GM19438 (cell line): Measurements from ENCODE around the gene ELL2.

Experiments
- ATAC-seq: cut with Tn5 transposase; IDR thresholded peaks from one replicate; pipeline ENCODE4 v1.9.1; 2021; ENCODE audit warnings: low read depth; ENCODE audit not compliant: unreplicated experiment

The ELL2 gene

DNA sequence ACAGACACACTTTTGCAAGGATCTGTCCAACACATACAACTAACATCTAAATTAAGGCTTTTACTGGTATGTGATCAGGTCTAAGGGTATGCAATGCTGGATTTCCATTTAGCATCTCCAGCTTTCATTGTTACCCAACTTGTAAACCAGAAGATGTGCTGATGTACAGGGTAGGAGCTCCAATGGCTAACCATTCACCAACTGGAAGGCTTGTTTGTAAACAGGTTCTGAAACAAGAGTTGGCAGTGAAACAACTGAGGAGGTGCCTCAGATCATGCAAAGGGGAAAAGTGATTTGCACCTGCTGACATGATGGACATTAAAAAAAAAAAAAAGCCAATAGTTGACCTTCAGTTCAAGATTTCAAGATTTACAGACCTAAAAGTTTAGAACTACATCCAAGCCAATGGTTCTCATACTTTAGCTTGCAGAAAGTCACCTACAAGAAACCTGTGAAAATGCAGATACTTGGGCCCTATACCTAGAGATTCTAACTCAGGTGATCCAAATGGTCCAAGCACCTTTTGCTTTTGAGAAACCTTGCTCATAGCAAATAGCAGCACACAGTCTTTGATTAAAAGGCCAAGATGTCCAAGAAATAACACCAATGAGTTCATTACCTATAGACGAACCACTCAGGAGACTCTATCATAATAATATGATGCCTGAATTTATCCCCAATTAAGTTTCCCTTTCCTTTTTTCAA lies 75.2 kb downstream of the ELL2 start:
- ATAC-seq = no peak

DNA sequence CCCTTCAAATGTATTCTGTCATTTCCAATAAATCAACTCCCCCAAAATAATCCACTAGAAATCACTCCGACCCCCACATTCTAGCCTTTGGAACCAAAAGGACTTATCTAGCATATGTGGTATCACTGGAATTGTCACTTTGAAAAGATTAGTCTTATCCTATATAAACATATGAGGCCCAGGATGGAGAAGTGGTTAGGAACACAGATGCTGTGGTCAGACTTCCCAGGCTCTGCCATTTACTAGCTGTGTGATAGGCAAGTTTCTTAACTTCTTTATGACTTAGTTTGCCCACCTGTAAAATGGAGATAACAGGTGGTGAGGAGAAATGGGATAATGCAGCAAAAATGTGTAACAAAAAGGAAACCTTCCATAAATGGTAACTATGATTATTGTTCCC lies 77.1 kb downstream of the ELL2 start:
- no peak for ATAC-seq

DNA sequence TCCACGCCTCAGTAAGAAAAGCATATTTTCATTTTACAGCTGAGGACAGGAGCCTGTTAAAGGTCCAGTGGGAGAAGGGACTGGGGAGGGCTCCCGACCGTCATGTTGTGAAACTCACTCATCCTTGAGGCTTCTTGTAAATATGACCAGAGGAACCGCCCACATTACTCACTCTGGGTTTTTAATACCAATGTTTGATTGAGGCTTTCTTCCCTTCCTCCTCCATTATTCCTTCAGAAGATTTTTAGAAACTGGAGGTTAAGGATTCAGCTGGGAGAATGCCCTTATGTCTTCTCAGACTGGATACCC lies 77.7 kb downstream of the ELL2 start:
- peak; percentile 60 for ATAC-seq

DNA sequence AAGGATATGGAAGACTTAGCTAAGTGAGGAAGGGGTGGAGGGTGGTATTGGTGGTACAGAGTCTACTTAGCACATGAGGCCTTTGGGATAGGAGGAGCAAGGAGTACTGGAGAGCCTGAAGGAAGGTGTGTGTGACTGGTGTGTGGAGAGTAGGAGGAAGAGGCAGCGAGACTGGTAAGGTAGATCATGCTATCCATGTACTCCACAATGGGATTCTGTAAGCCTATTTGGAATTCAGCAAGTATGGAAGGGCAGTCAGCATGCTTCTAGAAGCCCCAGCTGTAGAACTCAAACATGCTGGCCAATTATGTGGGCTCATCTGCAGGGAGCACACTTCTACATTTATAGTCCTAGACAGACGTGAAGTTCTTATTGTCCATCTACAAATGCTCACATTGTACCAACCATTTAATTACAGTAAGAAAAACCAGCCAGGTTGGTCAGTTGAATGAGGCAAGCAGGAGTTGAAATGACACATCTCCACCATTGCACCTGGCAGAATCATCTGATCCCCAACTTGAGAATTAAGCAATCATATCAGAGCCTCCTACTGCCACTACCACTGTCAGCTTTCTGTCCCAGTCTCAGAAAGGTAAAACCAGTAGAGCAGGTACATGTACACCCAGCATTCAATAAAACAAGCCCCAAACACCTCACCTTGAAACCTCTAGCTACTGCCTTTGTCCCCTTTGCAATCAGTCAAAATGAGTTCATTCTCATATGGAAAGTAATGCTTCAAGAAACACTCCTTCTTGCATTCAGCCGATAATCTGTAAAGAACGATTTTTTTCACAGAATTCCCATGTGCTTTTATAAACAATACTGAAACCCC lies 78.2 kb downstream of the ELL2 start:
- peak; percentile 40 for ATAC-seq

DNA sequence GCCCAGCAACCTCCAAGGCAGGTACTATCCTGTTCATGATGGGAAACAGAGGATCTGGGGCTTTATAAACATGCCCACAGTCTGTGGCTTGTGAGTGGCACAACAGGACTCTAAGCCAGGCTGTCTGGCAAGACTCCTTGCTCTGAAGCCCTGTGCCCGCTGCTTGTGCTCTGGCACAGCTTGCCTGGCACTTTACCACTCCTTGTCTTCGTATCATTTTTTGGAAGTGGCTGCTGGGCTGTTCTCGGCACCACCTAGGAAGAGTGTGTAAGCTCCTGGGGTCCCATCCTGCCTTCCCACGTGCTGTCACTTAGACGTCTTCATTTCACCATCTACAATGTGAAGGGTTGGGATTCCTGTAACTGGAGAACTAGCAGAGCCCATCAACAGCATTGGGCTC lies 79.8 kb downstream of the ELL2 start:
- ATAC-seq = no peak

DNA sequence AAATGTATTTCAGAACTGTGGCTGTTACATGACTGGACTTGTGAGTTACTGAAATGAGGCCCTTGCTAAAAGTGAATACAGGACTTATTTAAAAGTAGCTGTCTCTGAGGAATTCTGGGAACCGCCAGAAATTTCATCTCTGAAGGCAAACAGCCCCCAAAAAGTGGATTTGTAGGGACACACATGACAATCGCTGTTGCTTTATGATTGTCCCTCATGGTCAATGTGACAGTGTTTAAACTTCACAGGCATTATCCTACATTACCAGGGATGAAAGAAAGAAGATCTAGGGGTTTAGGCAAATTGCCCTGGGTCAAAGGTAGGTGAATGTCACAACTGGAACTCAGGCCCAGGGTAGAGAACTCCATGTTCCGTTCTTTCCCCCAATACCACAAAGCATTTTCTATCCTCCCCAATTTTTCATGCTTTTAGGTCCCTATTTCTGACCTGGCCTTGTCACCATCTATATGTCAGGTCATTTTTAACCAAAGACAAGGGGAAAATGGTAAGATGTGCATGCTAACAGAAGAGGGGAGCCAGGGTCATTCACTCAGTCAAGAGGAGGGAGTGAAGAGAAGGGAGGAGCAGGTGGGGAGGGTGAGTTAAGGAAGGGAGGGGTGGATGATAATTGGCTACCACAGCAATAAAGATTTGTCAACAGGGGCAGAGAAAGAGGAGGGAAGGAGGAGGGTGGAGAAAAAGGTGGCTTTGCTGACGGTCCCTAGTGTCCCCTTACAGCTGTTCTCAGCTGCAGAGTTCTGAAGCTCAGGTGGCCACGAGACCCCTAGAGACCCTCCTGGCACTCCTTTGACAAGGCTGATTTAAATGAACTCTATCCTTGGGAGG lies 81.3 kb downstream of the ELL2 start:
- ATAC-seq = no peak

DNA sequence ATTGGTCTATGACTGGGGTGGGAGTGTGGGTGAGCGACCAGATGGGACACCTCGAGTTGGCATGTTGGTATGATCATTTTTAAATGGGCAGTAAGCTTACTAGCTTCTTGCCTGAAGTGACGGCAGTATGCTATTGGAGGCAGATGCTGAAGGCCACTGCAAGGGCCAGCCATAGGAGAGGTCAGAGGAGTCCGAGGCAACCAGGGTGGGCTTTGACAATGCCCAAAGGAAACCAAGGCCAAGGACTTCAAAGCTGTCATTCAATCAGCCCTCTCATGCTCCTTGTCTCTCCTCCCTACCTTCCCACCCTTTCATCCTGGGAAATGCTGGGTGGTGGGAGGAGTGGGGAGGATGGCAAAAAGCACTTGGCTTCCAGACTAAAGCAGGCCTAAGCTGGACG lies 82.0 kb downstream of the ELL2 start:
- no peak for ATAC-seq

DNA sequence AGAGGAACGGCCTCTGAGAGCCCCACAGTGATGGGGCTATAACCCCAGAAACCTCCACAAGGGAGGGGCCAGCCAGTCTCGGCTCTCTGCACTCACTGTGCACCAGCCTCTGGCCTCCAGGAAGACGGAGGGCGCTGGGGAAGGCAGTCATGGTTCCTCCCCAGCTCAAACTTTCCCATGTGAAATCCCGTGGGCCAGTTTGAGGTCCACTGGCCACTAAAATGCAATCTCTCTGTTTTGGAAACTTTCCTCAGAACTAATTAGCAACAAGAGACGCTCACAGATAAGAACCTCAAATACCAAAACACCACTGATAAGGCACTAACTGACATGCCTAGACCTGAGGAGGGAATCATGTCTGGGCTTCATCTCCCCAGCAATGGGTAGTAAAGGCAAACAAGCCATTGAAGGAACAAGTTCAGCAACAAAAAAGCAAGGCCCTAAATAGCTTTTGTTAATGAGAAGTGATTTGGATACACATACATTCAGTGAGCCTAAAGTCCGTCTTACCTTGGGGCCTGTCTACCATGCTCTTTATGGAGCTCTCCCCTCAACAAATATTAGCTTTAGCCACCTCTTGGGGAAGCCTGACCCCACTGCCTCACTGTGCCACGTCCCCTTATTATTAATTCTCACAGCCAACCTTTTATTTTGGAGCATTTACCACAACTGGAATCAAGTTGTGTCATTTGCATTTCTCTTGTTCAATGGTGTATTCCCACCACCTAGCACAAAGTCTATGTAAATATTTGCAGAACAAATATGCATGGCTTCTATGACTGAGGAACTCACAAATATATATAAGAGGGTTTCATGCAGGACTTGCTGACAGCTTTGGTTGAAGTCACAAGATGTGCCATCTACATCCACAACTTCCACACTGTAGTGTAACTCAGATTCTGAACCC lies 83.0 kb downstream of the ELL2 start:
- no peak for ATAC-seq

DNA sequence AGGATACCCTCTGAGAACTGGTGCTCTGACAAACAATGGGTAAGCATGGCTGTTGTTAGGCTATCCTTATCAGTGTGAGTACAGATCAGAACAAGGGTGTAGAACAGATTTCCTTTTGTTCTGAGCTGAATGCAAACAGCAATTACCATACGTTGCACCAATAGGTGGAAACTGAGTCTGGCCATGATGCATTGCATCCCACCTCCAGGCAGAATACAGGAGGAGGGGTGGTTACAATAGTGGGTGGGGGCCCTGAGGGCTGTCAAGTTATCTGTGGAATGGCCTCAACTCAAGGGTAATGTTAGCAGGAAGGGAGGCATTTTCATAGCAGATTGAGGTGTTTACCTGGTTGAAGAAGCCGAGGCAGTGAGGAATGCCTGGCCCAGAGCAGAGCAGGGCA lies 84.9 kb downstream of the ELL2 start:
- ATAC-seq = no peak

DNA sequence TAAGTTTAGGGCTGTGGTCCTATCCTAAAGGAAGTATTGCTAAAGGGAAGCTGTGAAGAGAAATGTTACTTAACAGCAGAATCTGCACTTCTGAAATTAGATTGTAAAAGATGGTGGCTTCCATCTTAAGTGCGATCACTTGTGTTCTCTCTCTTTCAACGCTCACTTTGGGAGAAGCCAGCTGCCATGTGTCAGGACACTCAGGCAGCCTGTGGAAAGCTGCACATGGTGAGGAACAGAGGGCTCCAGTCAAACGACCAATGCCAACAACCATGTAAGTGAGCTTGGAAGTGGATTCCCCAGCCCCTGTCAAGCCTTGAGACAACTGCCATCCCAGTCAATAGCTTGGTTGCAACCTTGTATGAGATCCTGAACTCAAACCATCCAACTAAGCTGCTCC lies 87.4 kb downstream of the ELL2 start:
- no peak for ATAC-seq

DNA sequence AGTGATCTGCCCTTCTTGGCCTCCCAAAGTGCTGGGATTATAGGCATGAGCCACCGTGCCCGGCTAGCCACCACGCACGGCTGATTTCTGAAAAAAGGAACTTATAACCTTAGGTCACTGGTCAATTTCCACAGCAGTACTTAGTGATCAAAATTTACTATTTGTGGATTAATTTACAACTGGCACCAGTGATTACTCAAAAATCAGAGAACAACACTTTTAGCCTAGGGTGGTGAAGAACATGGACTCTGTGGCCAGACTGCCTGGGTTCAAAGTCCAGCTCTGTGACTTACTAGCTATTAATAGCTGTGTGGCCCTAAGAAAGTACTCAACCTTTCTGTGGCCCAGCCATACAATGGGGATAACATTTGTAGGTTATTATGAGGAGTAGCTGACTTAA lies 88.3 kb downstream of the ELL2 start:
- no peak for ATAC-seq

DNA sequence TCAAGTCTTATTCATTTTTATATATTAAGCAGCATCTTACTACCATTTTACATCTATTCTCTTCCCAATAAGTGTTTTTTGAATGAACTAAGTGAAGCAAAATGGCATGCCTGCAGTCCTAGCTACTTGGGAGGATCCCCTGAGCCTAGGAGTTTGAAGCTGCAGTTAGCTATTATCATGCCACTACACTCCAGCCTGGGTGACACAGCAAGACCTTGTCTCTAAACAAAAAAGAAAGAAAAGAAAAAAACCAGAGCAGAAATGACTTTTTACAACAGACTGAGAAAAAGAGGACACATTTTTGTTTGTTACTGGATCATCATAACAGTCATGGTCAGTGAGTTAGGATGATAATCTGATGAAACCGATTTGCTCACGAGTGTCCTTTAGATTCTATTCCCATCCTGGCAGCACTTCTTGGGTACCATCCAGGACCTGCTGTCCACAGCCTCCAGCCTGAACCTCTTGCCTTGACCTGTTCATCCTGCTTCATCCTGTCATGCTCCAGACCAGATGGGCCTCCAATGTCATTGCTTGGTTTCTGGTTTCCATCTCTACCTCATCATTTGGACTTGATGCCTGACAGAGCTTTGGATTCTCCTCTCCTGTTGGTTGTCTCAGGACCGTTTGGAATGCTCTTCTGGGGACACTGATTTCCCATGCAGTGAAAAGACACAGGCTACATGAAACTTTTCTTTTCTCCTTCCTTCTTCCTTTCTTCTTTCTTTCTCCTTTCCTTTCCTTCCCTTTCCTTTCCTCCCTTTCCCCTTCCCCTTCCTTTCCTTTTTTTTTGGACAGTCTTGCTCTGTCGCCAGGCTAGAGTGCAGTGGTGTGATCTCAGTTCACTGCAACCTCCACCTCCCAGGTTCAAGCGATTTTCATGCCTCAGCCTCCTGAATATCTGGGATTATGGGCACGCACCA lies 89.0 kb downstream of the ELL2 start:
- ATAC-seq = no peak

DNA sequence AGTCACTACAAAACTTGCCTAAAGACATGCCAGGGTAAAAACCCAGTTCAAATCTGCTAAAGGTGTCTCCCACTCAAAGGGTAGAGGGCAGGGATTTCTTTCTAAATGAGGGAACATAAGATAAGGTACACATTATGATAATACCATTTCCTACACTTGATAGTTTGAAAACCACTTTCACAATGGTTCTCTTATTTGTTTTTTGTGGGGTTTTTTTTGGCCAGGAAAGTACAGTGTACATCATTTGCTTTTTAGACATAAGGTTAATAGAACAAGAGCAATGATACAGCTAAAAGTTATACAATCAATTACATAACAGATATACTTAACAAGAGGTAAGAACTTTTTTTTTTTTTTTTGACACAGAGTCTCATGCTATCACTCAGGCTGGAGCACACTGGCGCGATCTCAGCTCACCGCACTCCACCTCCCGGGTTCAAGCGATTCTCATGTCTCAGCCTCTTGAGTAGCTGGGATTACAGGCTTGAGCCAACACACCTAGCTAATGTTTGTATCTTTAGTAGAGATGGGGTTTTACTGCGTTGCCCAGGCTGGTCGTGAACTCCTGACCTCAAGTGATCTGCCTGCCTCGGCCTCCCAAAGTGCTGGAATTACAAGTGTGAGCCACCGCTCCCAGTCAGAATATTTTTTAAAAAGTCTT lies 90.4 kb downstream of the ELL2 start:
- no peak for ATAC-seq

DNA sequence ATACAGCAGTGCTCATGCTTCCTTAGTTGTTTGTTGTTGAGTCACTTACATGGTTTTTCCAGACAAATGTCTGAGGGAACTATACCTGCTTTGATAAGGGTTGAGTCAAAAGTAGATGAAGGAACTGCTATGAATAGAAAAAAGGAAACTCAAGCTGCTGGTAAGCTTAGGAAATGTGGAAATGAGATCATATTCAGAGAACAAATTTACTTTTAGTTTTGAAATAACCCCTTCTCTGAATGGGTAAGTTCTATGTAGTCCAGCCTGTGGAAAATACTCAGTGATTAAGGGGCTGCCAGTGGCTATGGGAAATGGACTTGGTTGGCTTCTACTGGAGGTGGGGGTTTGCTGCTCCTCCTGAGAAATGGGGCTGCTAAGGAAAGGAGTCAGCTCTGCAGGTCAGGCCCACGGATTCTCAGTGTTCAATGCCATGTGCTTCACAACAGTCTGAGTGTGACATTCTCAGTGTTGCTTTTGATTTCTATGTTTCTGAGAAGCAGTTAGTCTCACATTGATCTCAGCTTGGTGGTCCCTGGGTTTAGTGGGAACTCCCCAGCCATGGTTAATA lies 91.5 kb downstream of the ELL2 start:
- ATAC-seq = peak; percentile 61

DNA sequence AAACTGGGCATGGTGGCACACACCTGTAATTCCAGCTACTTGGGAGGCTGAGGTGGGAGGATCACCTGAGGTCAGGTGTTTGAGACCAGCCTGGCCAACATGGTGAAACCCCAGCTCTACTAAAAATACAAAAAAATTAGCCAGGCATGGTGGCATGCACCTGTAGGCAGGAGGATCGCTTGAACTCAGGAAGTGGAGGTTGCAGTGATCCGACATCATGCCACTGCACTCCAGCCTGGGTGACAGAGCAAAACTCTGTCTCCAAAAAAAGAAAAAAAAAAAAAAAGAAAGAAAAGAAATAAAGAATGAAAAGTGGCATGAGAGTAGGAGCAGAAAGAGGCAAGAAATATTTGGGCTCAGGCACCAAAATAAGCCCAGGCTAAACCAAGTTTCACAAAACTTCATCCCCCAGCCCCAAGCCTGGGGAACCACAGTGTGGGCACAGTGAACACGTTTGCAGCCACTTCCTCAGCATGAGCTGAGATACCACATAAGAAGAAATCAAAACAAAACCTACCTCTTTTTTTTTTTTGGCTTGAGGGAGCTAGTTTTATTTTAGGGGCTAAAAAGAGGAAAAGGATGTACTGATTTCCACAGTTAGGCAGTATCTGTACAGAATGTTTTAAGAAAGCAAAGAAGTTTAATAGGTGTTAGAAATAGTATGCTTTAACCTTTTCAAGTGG lies 92.3 kb downstream of the ELL2 start:
- ATAC-seq = peak; percentile 43

DNA sequence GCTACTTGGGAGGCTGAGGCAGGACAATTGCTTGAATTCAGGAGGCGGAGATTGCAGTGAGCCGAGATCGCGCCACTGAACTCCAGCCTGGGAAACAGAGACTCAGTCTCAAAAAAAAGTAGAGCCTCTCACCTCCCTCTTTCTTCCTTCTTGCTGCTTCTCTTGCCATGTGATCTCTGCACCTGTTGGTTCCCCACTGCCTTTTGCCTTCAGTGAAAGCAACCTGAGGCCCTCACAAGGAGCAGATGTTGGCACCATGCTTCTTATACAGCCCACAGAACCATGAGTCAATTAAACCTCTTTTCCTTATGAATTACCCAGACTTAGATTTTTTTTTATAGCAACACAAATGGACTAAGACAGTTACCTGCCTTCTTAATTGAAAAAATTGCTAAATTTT lies 93.5 kb downstream of the ELL2 start:
- no peak for ATAC-seq

DNA sequence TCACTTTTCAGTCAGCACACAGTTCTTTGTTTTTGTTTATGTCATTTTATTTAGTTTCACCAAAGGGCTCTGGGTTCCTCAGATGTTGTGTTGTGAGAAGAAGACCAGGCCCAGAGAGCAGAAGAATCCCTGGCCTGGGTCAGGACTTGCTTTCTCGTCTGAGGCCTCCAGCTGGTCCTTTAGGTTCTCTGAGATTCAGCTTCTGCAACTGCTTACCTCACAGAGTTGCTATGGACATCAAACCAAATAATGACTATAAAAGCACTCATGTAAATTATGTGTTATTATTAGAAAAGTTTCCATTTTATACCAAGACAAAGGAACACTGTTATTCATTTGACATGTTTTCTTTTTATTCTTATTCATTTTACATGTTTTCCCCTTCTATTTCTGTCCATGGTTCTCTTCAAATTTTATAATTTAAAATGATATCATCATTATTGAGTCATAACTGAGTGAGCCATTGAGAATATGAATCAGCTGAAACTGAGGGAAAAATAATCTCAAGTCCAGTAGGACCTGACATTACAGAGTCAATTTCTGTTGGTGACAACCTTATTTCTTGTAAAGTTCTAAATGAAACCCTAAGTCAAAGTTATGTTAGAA lies 95.1 kb downstream of the ELL2 start:
- ATAC-seq = no peak
